Measurements from ENCODE around the gene ADK. TPM values are rescaled to one million over a fixed set of nuclear protein-coding genes. Genes with fewer than 3 reads are reported as not detected.

Gene ADK
- total and polyA plus RNA-seq, 2 donors (not counting 1 experiment from before 2014, with no cell fraction given) = 25.3 to 47.8 TPM

- H3K9ac ChIP-seq (ENCODE audit: insufficient read depth, low read length) = no peak overlapping the region
- no peak for TF ChIP-seq EZH2 (IDR thresholded peaks at IDR 0.05; ENCODE audit: low read length, missing control alignments)
- H3K9me3 ChIP-seq (ENCODE audit: control insufficient read depth, insufficient read depth, low read depth, low read length) = no peaks in the 10 kb centered on the region
- DNase-seq (ENCODE audit: low read depth in 2 of 2) = no peak
- H2AFZ ChIP-seq (ENCODE audit: low read length) = no peak overlapping the region
- H3K4me3 ChIP-seq (replicated peaks in 1 of 4; ENCODE audit: control extremely low read depth in 1 of 4, insufficient read depth in 1 of 4, low read depth in 3 of 4, low read length in 4 of 4) = no peak overlapping the region
- H3K27ac ChIP-seq (ENCODE audit: insufficient read depth, low read length) = no peak overlapping the region
- H3K79me2 ChIP-seq (ENCODE audit: control insufficient read depth, insufficient read depth, low read length) = no peaks in the 10 kb centered on the region
- no peaks in the 10 kb centered on the region for H3K36me3 ChIP-seq (ENCODE audit: control insufficient read depth, insufficient read depth, low read length)
- H3K4me2 ChIP-seq (ENCODE audit: extremely low read depth, insufficient read depth, low read length) = no peak overlapping the region
- no peaks in the 10 kb centered on the region for H3K4me1 ChIP-seq (ENCODE audit: control insufficient read depth, extremely low read depth, insufficient read depth, low read length)
- no peaks in the 10 kb centered on the region for H3K27me3 ChIP-seq (ENCODE audit: control insufficient read depth, insufficient read depth, low read length)
- no peaks in the 10 kb centered on the region for H4K20me1 ChIP-seq (ENCODE audit: control insufficient read depth, extremely low read depth, insufficient read depth, low read length)
Measured at GRCh38 chr10:74548676-74549075, 397.7 kb downstream of the ADK start.

- TF ChIP-seq CTCF (conservative IDR thresholded peaks at IDR 0.05 in 1 of 2, IDR thresholded peaks at IDR 0.05 in 1 of 2; ENCODE audit: low read depth in 1 of 2, low read length in 2 of 2) (no peak), EZH2 (IDR thresholded peaks at IDR 0.05; ENCODE audit: low read length, missing control alignments) (no peak)
- DNase-seq (ENCODE audit: low read depth in 2 of 2) = no peak
- Histone ChIP-seq H3K9me3 (ENCODE audit: control insufficient read depth, insufficient read depth, low read depth, low read length) (no peaks in the 10 kb centered on the region), H2AFZ (ENCODE audit: low read length) (no peak overlapping the region), H3K4me2 (ENCODE audit: extremely low read depth, insufficient read depth, low read length) (no peak overlapping the region), H3K4me1 (ENCODE audit: control insufficient read depth, extremely low read depth, insufficient read depth, low read length) (no peaks in the 10 kb centered on the region), H3K27me3 (ENCODE audit: control insufficient read depth, insufficient read depth, low read length) (no peaks in the 10 kb centered on the region), H3K79me2 (ENCODE audit: control insufficient read depth, insufficient read depth, low read length) (no peaks in the 10 kb centered on the region), H3K27ac (ENCODE audit: insufficient read depth, low read length) (no peak overlapping the region), H3K9ac (ENCODE audit: insufficient read depth, low read length) (no peak overlapping the region), H4K20me1 (ENCODE audit: control insufficient read depth, extremely low read depth, insufficient read depth, low read length) (no peaks in the 10 kb centered on the region), H3K4me3 (replicated peaks in 1 of 4; ENCODE audit: control extremely low read depth in 1 of 4, insufficient read depth in 1 of 4, low read depth in 3 of 4, low read length in 4 of 4) (no peak overlapping the region), H3K36me3 (ENCODE audit: control insufficient read depth, insufficient read depth, low read length) (no peaks in the 10 kb centered on the region)
Measured at GRCh38 chr10:74556072-74556705, 405.2 kb downstream of the ADK start.

GRCh38 chr10:74557098-74557497, 406.1 kb downstream of the ADK start:
- Histone ChIP-seq H3K9me3 (ENCODE audit: control insufficient read depth, insufficient read depth, low read depth, low read length) (no peaks in the 10 kb centered on the region), H3K27ac (ENCODE audit: insufficient read depth, low read length) (no peak overlapping the region), H3K9ac (ENCODE audit: insufficient read depth, low read length) (no peak overlapping the region), H3K4me2 (ENCODE audit: extremely low read depth, insufficient read depth, low read length) (no peak overlapping the region), H3K4me3 (replicated peaks in 1 of 4; ENCODE audit: control extremely low read depth in 1 of 4, insufficient read depth in 1 of 4, low read depth in 3 of 4, low read length in 4 of 4) (no peak overlapping the region), H3K79me2 (ENCODE audit: control insufficient read depth, insufficient read depth, low read length) (no peaks in the 10 kb centered on the region), H2AFZ (ENCODE audit: low read length) (no peak overlapping the region), H4K20me1 (ENCODE audit: control insufficient read depth, extremely low read depth, insufficient read depth, low read length) (no peaks in the 10 kb centered on the region), H3K27me3 (ENCODE audit: control insufficient read depth, insufficient read depth, low read length) (no peaks in the 10 kb centered on the region), H3K36me3 (ENCODE audit: control insufficient read depth, insufficient read depth, low read length) (no peaks in the 10 kb centered on the region), H3K4me1 (ENCODE audit: control insufficient read depth, extremely low read depth, insufficient read depth, low read length) (no peaks in the 10 kb centered on the region)
- TF ChIP-seq EZH2 (IDR thresholded peaks at IDR 0.05; ENCODE audit: low read length, missing control alignments) = no peak
- no peak for TF ChIP-seq CTCF (conservative IDR thresholded peaks at IDR 0.05 in 1 of 2, IDR thresholded peaks at IDR 0.05 in 1 of 2; ENCODE audit: low read depth in 1 of 2, low read length in 2 of 2)
- DNase-seq (ENCODE audit: low read depth in 2 of 2) = no peak

All from fibroblast of lung (primary cell).